HG02938 (cell line): ENCODE results near the gene SIRPA.

Experiments
- ATAC-seq: cut with Tn5 transposase; IDR thresholded peaks from one replicate; pipeline ENCODE4 v1.9.1; 2021; ENCODE audit warnings: mild to moderate bottlenecking, moderate library complexity; ENCODE audit not compliant: unreplicated experiment

Gene SIRPA

GRCh38 chr20:1946762-1947534, 51.7 kb downstream of the SIRPA start:
- ATAC-seq = no peak

- ATAC-seq = no peak
Measured at GRCh38 chr20:1947535-1947846, 52.3 kb downstream of the SIRPA start.

- ATAC-seq = no peak
Measured at GRCh38 chr20:1949347-1950100, 54.3 kb downstream of the SIRPA start.

GRCh38 chr20:1950836-1951235, 55.6 kb downstream of the SIRPA start:
- no peak for ATAC-seq

GRCh38 chr20:1951436-1952115, 56.4 kb downstream of the SIRPA start:
- ATAC-seq = no peak

- ATAC-seq = no peak
Measured at GRCh38 chr20:1952737-1953530, 57.7 kb downstream of the SIRPA start.

- no peak for ATAC-seq
Measured at GRCh38 chr20:1953621-1954020, 58.4 kb downstream of the SIRPA start.

- ATAC-seq = no peak
Measured at GRCh38 chr20:1955217-1955616, 60.0 kb downstream of the SIRPA start.

- ATAC-seq = no peak
Measured at GRCh38 chr20:1958426-1958825, 63.2 kb downstream of the SIRPA start.

- no peak for ATAC-seq
Measured at GRCh38 chr20:1959156-1959555, 63.9 kb downstream of the SIRPA start.

- no peak for ATAC-seq
Measured at GRCh38 chr20:1961374-1961773, 66.2 kb downstream of the SIRPA start.

GRCh38 chr20:1964061-1964460, 68.9 kb downstream of the SIRPA start:
- no peak for ATAC-seq

GRCh38 chr20:1964659-1965405, 69.6 kb downstream of the SIRPA start:
- no peak for ATAC-seq

GRCh38 chr20:1965520-1966351, 70.5 kb downstream of the SIRPA start:
- ATAC-seq = no peak

- ATAC-seq = no peak
Measured at GRCh38 chr20:1968964-1969363, 73.8 kb downstream of the SIRPA start.

GRCh38 chr20:1971893-1972586, 76.8 kb downstream of the SIRPA start:
- no peak for ATAC-seq

- no peak for ATAC-seq
Measured at GRCh38 chr20:1973601-1974440, 78.6 kb downstream of the SIRPA start.

GRCh38 chr20:1975291-1975690, 80.1 kb downstream of the SIRPA start:
- no peak for ATAC-seq
